GM18873 (cell line): ENCODE results near the gene TSNAX.

Experiments
- ATAC-seq: cut with Tn5 transposase; IDR thresholded peaks from one replicate; pipeline ENCODE4 v1.9.1; 2021; ENCODE audit warnings: mild to moderate bottlenecking, moderate library complexity, moderate number of reproducible peaks; ENCODE audit not compliant: unreplicated experiment, low FRiP score

Gene TSNAX

GRCh38 chr1:231517076-231517475 lies 11.4 kb upstream of the TSNAX start:
- ATAC-seq: no peak

GRCh38 chr1:231518485-231519034 lies 9.9 kb upstream of the TSNAX start:
- no peak for ATAC-seq

GRCh38 chr1:231519166-231519565 lies 9.3 kb upstream of the TSNAX start:
- ATAC-seq: no peak

GRCh38 chr1:231522038-231522437 lies 6.4 kb upstream of the TSNAX start:
- no peak for ATAC-seq

GRCh38 chr1:231522931-231523642 lies 5.4 kb upstream of the TSNAX start:
- ATAC-seq: no peak

GRCh38 chr1:231523816-231524215 lies 4.7 kb upstream of the TSNAX start:
- no peak for ATAC-seq

- ATAC-seq: no peak
Measured at GRCh38 chr1:231526536-231526935, 1.9 kb upstream of the TSNAX start.

DNA sequence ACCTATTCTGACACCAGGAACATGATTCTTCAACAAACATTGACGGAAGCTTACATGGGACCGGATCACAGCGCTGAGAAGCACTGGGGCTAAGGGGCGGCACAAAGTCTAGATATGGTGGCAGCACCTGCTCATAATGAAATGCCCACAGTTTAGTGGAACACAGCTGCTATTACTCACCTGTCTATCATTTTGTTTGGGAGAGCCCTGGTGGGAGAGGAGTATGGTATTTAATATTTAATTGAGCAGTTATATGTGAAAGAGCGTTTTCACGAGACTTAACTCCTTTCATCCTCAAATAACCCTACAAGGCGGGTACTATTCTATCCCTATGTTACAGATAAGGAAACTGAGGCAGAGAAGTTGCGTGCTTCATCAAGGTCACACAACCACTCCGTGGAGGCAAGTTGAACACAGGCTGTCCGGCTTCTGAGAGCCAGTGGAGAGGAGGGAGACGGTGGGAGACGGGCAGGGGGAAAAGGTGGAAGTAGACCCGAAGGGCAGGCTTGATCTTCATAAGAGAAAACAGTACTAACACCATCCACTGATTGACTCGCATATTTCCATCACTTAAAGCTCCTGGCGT lies 790 bp upstream of the TSNAX start:
- ATAC-seq: peak; percentile 10

DNA sequence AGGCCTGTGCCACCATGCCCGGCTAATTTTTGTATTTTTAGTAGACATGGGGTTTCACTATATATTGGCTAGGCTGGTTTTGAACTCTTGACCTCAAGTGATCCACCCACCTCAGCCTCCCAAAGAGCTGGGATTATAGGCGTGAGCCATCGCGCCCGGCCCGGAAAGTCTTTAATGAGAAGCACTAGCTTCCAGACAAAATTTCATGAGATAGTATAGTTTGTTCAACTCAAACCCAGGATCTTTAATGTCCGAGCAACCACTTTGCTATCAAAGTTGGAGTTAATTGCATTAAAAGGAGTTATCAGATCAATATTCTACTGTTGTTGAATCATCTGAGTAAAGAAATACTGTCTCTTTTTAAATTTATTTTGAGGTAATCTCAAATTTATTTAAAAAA lies 4.8 kb downstream of the TSNAX start:
- no peak for ATAC-seq

DNA sequence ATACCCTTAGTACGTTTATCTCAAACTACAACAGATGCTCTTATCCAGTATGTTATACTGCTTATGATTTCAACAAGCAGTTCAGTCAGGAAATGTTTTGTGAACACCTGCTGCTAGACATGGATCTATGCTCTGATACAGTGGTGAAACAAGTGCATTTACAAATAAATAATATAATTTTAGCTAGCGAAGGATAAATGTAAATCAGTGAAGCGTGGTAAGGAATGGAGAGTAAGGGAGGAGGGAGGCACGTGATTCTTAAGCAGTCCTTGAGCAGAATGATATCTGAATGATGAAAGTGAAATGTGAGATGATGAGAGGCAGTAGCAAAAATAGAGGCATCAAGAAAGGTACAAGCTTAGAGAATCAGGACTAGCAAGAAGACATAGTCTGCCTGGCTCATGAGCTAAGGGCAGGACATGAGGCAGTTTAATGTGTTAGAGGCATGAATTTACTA lies 6.3 kb downstream of the TSNAX start:
- ATAC-seq: no peak

GRCh38 chr1:231536099-231536498 lies 7.6 kb downstream of the TSNAX start:
- no peak for ATAC-seq

DNA sequence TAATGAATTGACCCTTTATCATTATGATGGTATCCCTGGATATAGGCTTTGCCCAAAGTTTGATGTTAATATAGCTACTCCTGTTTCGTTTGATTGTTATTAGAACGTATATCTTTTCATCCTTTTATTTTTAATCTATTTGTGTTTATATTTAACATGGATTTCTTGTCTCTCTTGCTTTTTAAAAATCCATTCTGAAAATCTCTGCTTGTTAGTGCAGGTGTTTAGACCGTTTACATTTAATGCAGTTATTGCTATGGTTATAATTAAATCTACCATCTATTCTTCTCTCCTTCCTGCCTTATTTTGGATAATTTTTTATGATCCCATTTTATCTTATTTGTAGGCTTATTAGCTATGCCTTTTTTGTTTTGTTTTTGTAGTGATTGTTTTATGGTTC lies 12.4 kb downstream of the TSNAX start:
- ATAC-seq: no peak

DNA sequence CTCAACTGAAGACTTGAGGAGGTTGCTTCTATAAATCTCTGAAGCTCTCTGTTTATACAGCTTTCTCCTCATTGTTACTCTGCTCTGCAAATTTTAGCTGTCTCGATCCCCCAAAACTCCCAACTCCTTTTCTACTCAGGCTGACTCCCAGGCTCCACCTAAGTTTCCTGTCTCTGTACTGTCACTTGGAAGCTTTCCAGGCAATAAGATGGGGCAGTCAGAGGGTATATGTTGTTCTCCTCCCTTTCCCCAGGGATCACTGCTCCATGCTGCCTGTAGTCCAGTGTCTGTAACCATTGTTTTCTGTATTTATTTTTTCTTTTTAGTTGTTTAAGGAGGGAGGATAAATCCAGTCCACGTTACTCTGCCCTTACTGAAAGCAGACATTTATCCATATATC lies 13.4 kb downstream of the TSNAX start:
- no peak for ATAC-seq

- no peak for ATAC-seq
Measured at GRCh38 chr1:231544943-231545592, 16.6 kb downstream of the TSNAX start.

DNA sequence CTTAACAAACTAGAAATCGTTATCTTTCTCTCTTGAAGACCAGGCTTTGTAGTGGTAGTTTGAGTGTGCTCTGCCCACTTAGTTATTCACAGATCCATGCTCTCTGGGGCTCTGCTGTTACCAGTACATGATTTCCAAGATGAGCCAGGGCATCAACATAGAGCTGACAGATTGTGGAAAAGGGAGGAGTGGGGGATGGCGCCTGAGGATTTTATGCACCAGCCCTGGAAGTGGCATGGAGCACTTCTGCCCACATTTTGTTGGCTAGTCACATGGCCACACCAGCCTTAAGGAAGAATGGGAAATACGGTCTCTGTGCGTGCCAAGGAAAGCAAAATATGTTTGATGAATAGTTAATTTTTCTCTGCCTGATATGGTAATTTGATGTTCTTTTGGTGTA lies 18.2 kb downstream of the TSNAX start:
- no peak for ATAC-seq

- no peak for ATAC-seq
Measured at GRCh38 chr1:231549733-231550447, 21.4 kb downstream of the TSNAX start.

DNA sequence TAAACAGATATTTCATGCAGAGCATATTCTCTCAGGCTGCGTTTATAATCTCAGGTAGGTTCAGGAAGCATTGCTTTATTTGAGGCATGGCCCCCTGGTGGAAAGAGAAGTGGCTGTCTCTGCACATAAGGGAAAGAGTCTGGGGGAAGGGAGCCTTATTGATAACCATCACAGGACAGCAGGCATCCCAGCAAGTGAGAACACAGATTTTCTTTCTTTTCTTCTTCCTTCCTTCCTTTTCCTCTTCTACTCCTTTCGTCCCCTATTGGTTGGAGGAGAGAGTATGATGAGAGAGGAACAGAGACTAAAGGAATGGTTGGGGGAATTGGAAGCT lies 21.9 kb downstream of the TSNAX start:
- no peak for ATAC-seq

GRCh38 chr1:231553320-231553719 lies 24.9 kb downstream of the TSNAX start:
- ATAC-seq: no peak

DNA sequence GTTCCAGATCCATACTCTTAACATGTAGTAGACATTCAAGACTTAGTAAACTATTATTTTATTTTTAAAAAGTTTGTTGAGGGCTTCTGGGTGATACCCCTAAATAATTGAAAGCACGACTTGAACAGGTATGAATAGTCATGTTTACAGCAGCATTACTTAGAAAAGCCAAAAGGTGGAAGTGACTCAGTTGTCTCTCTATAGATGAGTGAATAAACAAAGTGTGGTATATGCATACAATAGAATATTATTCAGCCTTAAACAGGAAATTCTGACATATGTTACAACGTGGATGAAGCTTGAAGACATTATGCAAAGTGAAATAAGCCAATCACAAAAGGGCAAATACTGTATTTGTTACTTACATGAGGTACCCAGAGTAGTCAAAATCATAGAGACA lies 26.5 kb downstream of the TSNAX start:
- ATAC-seq: no peak

- no peak for ATAC-seq
Measured at GRCh38 chr1:231557411-231557810, 28.9 kb downstream of the TSNAX start.
